Neuronal stem cell (in vitro differentiated cells): ENCODE measurements around the gene TNNC1.

Experiments
- DNase-seq: peaks from one replicate; pipeline ENCODE4 v3.0.0-alpha.2; 2013; ENCODE audit warnings: low spot score
- H2AFZ ChIP-seq: one replicate; pipeline ENCODE4 v1.6.1; 2013; ENCODE audit warnings: mild to moderate bottlenecking, low read length, inconsistent platforms
- H2AK5ac ChIP-seq: 2 replicates; pipeline ENCODE4 v1.6.1; 2013; ENCODE audit warnings: low read depth, mild to moderate bottlenecking, inconsistent platforms, low read length, moderate library complexity, mixed read lengths
- H2BK120ac ChIP-seq: 2 replicates; pipeline ENCODE4 v1.6.1; 2013; ENCODE audit warnings: low read depth, mild to moderate bottlenecking, inconsistent platforms, low read length, moderate library complexity, mixed read lengths
- H2BK12ac ChIP-seq: one replicate; pipeline ENCODE4 v1.6.1; 2013; ENCODE audit warnings: low read length, inconsistent platforms
- H2BK15ac ChIP-seq: 2 replicates; pipeline ENCODE4 v1.6.1; 2013; ENCODE audit warnings: mild to moderate bottlenecking, low read length, inconsistent platforms, mixed read lengths
- H2BK5ac ChIP-seq: one replicate; pipeline ENCODE4 v1.6.1; 2013; ENCODE audit warnings: inconsistent platforms, mild to moderate bottlenecking, low read length, moderate library complexity
- H3K14ac ChIP-seq: one replicate; pipeline ENCODE4 v1.6.1; 2013; ENCODE audit warnings: low read length, inconsistent platforms
- H3K18ac ChIP-seq: 2 replicates; pipeline ENCODE4 v1.6.1; 2013; ENCODE audit warnings: low read length, inconsistent platforms
- H3K23ac ChIP-seq: 2 replicates; pipeline ENCODE4 v1.6.1; 2013; ENCODE audit warnings: low read depth, mild to moderate bottlenecking, mixed read lengths, low read length, inconsistent platforms; ENCODE audit not compliant: poor library complexity
- H3K27ac ChIP-seq: replicated peaks from 3 replicates; pipeline ENCODE4 v1.5.1; 2013; ENCODE audit warnings: low read length, inconsistent platforms
- H3K27me3 ChIP-seq, 3 experiments: 2 replicates each; pipeline ENCODE4 v1.6.1; 2013; ENCODE audit warnings: low read length in 3 of 3, mild to moderate bottlenecking in 2 of 3, inconsistent platforms in 1 of 3, low read depth in 1 of 3, mixed read lengths in 1 of 3, moderate library complexity in 1 of 3; ENCODE audit not compliant: control insufficient read depth in 3 of 3, insufficient read depth in 3 of 3
- H3K36me3 ChIP-seq, 2 donors: replicated peaks in 1 of 2; 2 replicates each; pipeline ENCODE4 v1.6.1; 2013; ENCODE audit warnings: low read length in 2 of 2; ENCODE audit not compliant: control insufficient read depth in 2 of 2, insufficient read depth in 2 of 2
- H3K4ac ChIP-seq: 2 replicates; pipeline ENCODE4 v1.6.1; 2013; ENCODE audit warnings: inconsistent platforms, mild to moderate bottlenecking, low read length, moderate library complexity
- H3K4me1 ChIP-seq, 2 donors: 1 replicate in 1 of 2; 2 replicates in 1 of 2; pipeline ENCODE4 v1.6.1; 2013; ENCODE audit warnings: low read length in 2 of 2, low read depth in 1 of 2; ENCODE audit not compliant: control insufficient read depth in 2 of 2, insufficient read depth in 1 of 2
- H3K4me2 ChIP-seq: one replicate; pipeline ENCODE4 v1.6.1; 2013; ENCODE audit warnings: mild to moderate bottlenecking, low read length, inconsistent platforms; ENCODE audit not compliant: insufficient read depth, poor library complexity, severe bottlenecking
- H3K4me3 ChIP-seq, 2 donors: 2 replicates each; pipeline ENCODE4 v1.5.1; 2013; ENCODE audit warnings: low read length in 2 of 2, mild to moderate bottlenecking in 2 of 2, inconsistent platforms in 1 of 2, moderate library complexity in 1 of 2
- H3K79me1 ChIP-seq: one replicate; pipeline ENCODE4 v1.6.1; 2013; ENCODE audit warnings: low read depth, mild to moderate bottlenecking, inconsistent platforms, low read length, moderate library complexity
- H3K9ac ChIP-seq: one replicate; pipeline ENCODE4 v1.6.1; 2013; ENCODE audit warnings: mild to moderate bottlenecking, low read depth, low read length, inconsistent platforms; ENCODE audit not compliant: poor library complexity
- H3K9me3 ChIP-seq, 2 donors: replicated peaks in 1 of 2; 2 replicates each; pipeline versions ENCODE3 to v1.6.1; 2013; ENCODE audit warnings: low read length in 2 of 2, mild to moderate bottlenecking in 2 of 2, inconsistent platforms in 1 of 2, low read depth in 1 of 2, mixed read lengths in 1 of 2, moderate library complexity in 1 of 2; ENCODE audit not compliant: control insufficient read depth in 2 of 2, insufficient read depth in 1 of 2
- H4K8ac ChIP-seq: one replicate; pipeline ENCODE4 v1.6.1; 2013; ENCODE audit warnings: low read depth, mild to moderate bottlenecking, inconsistent platforms, low read length, moderate library complexity
- H4K91ac ChIP-seq: one replicate; pipeline ENCODE4 v1.6.1; 2013; ENCODE audit warnings: low read length, low read depth, mild to moderate bottlenecking, inconsistent platforms; ENCODE audit not compliant: poor library complexity
- WGBS, 2 donors: extraction: QIAGEN DNeasy Blood & Tissue Kit; methylation state at CpG; one replicate each; pipeline ENCODE4 v1.1.7; 2013; ENCODE audit warnings: missing lambda C conversion rate in 2 of 2, mixed read lengths in 1 of 2; ENCODE audit not compliant: insufficient read length in 2 of 2, insufficient replicate concordance in 1 of 2; ENCODE audit errors: extremely low coverage in 2 of 2; 5-methylcytosine and 5-hydroxymethylcytosine counted together

The TNNC1 gene

GRCh38 chr3:52479877-52480575 is 26.2 kb upstream of the TNNC1 start:
- Histone ChIP-seq H3K79me1 (peaks cover 1% of the 10 kb centered on the region), H3K36me3 (peaks cover 69 to 98% of the 10 kb centered on the region in 2 donors), H3K9me3 (no peaks in the 10 kb centered on the region), H2BK15ac (no peak overlapping the region), H4K91ac (no peak overlapping the region), H4K8ac (no peak overlapping the region), H2AK5ac (no peak overlapping the region), H3K9ac (no peak overlapping the region), H2BK5ac (no peak overlapping the region), H3K27me3 (no peaks in the 10 kb centered on the region), H3K4me3 (no peak overlapping the region), H3K4ac (no peak overlapping the region), H3K27ac (no peak overlapping the region), H2AFZ (no peak overlapping the region), H3K14ac (no peak overlapping the region), H3K4me1 (peaks cover 4 to 17% of the 10 kb centered on the region in 2 donors), H3K23ac (no peak overlapping the region), H3K18ac (no peak overlapping the region), H3K4me2 (no peak overlapping the region), H2BK12ac (no peak overlapping the region), H2BK120ac (no peak overlapping the region)
- WGBS, 2 donors: no CpG with 5 or more reads among the region's 16 CpGs
- DNase-seq: no peak

DNA sequence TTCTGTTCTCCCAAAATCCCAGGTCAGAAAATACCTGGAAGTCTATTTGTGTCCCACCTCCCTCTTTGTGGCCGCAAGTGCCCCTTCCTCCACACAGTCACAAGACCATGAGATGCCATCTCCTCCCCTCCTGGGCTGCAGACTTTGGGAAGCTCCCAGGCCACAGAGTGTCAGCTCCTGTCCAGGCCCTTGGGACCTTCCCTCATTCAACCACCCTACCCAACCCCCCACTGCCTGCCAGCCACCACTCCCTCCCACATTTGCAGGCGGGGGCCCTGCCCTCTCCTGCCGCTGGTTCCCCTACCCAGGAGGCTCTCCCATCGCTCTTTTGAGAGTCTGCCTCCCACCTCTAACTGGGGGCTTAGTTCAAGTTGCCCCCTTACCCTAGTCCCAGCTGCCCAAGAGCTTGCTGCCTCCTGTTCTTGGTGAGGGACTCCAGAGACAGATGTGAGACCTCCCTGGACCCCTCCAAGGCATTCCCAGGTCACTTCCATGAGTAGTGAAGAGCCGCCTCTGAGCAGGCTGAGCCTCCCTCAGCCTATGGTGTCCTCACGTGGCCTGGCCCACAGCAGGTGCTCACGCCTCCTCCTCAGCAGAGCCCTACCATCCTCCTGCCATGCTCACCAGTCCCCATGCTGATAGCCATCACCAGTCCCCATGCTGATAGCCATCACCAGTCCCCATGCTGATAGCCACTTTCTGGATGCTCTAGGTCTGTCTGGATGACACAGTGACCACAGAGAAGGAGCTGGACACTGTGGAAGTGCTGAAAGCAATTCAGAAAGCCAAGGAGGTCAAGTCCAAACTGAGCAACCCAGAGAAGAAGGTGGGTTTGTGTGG is 25.4 kb upstream of the TNNC1 start:
- H3K27me3 ChIP-seq: no peaks in the 10 kb centered on the region
- no peak overlapping the region for H3K4me3 ChIP-seq

GRCh38 chr3:52477796-52478095 is 23.9 kb upstream of the TNNC1 start:
- no peak overlapping the region for H2BK12ac ChIP-seq
- H3K4me1 ChIP-seq: no peaks in the 10 kb centered on the region
- no peak overlapping the region for H3K4me2 ChIP-seq
- H3K27me3 ChIP-seq: no peaks in the 10 kb centered on the region
- H3K4ac ChIP-seq: no peak overlapping the region
- no peak overlapping the region for H3K27ac ChIP-seq
- no peak overlapping the region for H2BK120ac ChIP-seq
- H4K91ac ChIP-seq: no peak overlapping the region
- WGBS, 2 donors: no CpG with 5 or more reads among the region's 6 CpGs
- H3K18ac ChIP-seq: no peak overlapping the region
- no peak overlapping the region for H4K8ac ChIP-seq
- H3K14ac ChIP-seq: no peak overlapping the region
- H3K36me3 ChIP-seq: peaks cover 78 to 97% of the 10 kb centered on the region in 2 donors
- no peak overlapping the region for H2BK15ac ChIP-seq
- no peak overlapping the region for H2BK5ac ChIP-seq
- H2AK5ac ChIP-seq: no peak overlapping the region
- H3K4me3 ChIP-seq: no peak overlapping the region
- H3K23ac ChIP-seq: no peak overlapping the region
- no peaks in the 10 kb centered on the region for H3K79me1 ChIP-seq
- H3K9me3 ChIP-seq: peaks cover 0 to 2% of the 10 kb centered on the region in 2 donors
- no peak for DNase-seq
- no peak overlapping the region for H2AFZ ChIP-seq
- H3K9ac ChIP-seq: no peak overlapping the region

More for the DNA sequence above, 25.4 kb upstream of the TNNC1 start:
- Histone ChIP-seq H3K18ac (no peak overlapping the region), H3K4me2 (no peak overlapping the region), H3K27ac (no peak overlapping the region), H2BK12ac (no peak overlapping the region), H2AFZ (no peak overlapping the region), H2BK15ac (no peak overlapping the region), H3K9me3 (no peaks in the 10 kb centered on the region), H3K14ac (no peak overlapping the region), H3K9ac (no peak overlapping the region), H3K4me1 (peaks cover 4 to 11% of the 10 kb centered on the region in 2 donors), H2AK5ac (no peak overlapping the region), H2BK120ac (no peak overlapping the region), H4K8ac (no peak overlapping the region), H2BK5ac (no peak overlapping the region), H3K79me1 (no peaks in the 10 kb centered on the region), H3K36me3 (peaks cover 67 to 97% of the 10 kb centered on the region in 2 donors), H3K23ac (no peak overlapping the region), H4K91ac (no peak overlapping the region), H3K4ac (no peak overlapping the region)
- no peak for DNase-seq
- no CpG with 5 or more reads among the region's 7 CpGs for WGBS, 2 donors

DNA sequence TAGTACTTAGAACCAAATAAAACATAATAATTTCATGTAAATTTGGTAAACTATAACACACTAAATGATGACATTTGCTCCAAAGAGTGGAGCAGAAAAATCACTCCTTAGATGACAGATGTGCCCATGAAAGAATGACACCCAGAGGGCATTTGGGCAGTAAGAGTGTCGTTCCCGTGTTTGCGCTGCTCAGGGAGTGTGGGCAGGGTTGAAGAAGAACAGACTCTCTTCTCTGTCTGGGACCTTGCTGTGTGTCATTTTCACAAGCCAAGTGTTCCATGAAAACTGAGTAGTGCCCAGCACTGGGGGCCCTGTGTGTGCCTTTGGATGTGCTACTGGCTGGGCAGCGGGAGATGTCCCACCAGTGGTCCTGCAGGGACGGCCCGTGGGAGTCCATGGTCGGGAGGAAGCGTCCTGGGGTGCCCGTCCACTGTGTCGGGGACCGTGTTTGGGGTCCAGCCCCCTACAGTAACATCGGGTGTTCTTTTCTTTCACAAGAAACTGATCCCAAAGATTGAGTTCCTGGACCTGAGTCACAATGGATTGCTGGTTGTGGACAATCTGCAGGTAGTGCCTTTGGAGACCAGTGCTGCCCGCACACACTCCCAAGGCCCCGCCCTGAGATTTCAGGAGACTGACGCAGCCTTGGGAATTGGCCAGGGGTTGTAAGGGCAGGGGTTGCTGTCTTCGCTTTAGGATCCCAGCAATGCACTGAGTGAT is 23.4 kb upstream of the TNNC1 start:
- Histone ChIP-seq H2AK5ac (no peak overlapping the region), H3K4me3 (no peak overlapping the region), H3K4me2 (no peak overlapping the region), H2BK12ac (no peak overlapping the region), H2BK15ac (no peak overlapping the region), H2AFZ (no peak overlapping the region), H3K36me3 (peaks cover 76 to 97% of the 10 kb centered on the region in 2 donors), H3K14ac (no peak overlapping the region), H4K8ac (no peak overlapping the region), H3K9me3 (peaks cover 0 to 2% of the 10 kb centered on the region in 2 donors), H2BK120ac (no peak overlapping the region), H2BK5ac (no peak overlapping the region), H3K4me1 (no peaks in the 10 kb centered on the region), H3K9ac (no peak overlapping the region), H3K4ac (no peak overlapping the region), H3K79me1 (no peaks in the 10 kb centered on the region), H3K23ac (no peak overlapping the region), H3K27ac (no peak overlapping the region), H3K27me3 (no peaks in the 10 kb centered on the region), H3K18ac (no peak overlapping the region), H4K91ac (no peak overlapping the region)
- DNase-seq: no peak
- WGBS, 2 donors: no CpG with 5 or more reads among the region's 16 CpGs
